ENCODE data around the gene ADGRG4. TPM values are rescaled to one million over a fixed set of nuclear protein-coding genes. Genes with fewer than 3 reads are reported as not detected.
A peak's percentile ranks its signal among the peaks of the same experiment; 100 is the strongest.

Gene ADGRG4
- total and polyA plus RNA-seq, 11 donors = 0.04 to 0.07 TPM; not detected in 9

DNA sequence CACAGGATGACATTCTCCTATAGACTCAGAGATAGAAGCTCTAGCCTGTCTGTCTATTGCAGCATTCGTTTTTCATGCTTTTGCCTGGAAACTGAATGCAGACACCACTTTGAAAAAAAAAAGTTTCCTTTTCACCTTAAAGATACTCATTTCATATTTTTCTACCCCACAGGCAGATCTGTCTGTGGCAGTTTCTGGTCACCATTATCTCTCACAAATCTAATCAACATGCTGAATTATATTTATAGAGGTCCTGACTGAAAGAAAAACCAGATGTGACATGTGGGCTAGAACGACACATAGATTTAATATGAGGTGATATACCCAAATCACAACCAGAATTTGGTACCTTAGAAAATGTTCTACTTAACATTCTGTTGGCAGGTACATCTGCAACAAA lies 28.2 kb downstream of the ADGRG4 start:
- ATAC-seq (no peak), DNase-seq (no peak)
- intact Hi-C loops (cut with DNase I) = no loop called here
- no peaks in the 10 kb centered on the region for H3K4me1 ChIP-seq
- no peaks in the 10 kb centered on the region for H3K9me3 ChIP-seq
- TF ChIP-seq CTCF (IDR thresholded peaks at IDR 0.05) (no peak), POLR2A (IDR thresholded peaks at IDR 0.05) (no peak)
- no peak overlapping the region for H3K4me3 ChIP-seq
- 43 to 56% (median 52%) methylated on average over 2 of the region's 2 CpGs for WGBS, 4 donors
- H3K27me3 ChIP-seq = no peaks in the 10 kb centered on the region
- no peak overlapping the region for H3K27ac ChIP-seq
- no peaks in the 10 kb centered on the region for H3K36me3 ChIP-seq

GRCh38 chrX:136336623-136337022 lies 35.9 kb downstream of the ADGRG4 start:
- TF ChIP-seq CTCF (IDR thresholded peaks at IDR 0.05) (peak in 3 of 12 donors; percentile 38 to 59 (median 38)), POLR2A (IDR thresholded peaks at IDR 0.05) (no peak)
- WGBS, 4 donors = 82 to 92% (median 88%) methylated on average over 1 of the region's 1 CpG
- Histone ChIP-seq H3K4me3 (no peak overlapping the region), H3K36me3 (no peaks in the 10 kb centered on the region), H3K27me3 (peaks cover 0 to 8% (median 0%) of the 10 kb centered on the region in 9 donors), H3K9me3 (peaks cover 0 to 5% (median 0%) of the 10 kb centered on the region in 12 donors), H3K27ac (no peak overlapping the region), H3K4me1 (no peaks in the 10 kb centered on the region)
- intact Hi-C loops (cut with DNase I) = no loop called here
- DNase-seq (no peak), ATAC-seq (no peak)

DNA sequence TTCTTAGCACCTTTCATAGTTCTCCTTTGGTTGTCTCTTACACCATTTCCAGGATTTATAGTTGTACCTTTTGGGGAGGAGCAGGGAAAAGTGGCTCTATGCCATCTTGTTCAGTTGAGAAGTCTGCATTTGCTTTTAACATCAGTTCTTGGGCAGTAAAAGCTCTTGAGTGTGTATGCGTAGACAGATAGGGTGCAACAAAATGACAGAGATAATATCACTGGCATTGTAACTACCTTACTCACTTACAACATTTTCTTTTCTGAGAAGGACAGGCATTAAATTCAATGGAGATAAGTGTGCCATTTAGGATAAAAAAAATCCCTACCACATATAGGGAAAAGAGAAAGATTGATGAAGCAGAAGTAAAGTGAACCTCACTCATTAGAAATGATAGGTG lies 38.9 kb downstream of the ADGRG4 start:
- no peak for TF ChIP-seq CTCF (IDR thresholded peaks at IDR 0.05)
- TF ChIP-seq POLR2A (IDR thresholded peaks at IDR 0.05) = no peak
- intact Hi-C loops (cut with DNase I) = no loop called here
- peaks cover 0 to 15% (median 0%) of the 10 kb centered on the region in 9 donors for H3K27me3 ChIP-seq
- no peak overlapping the region for H3K4me3 ChIP-seq
- no peak for DNase-seq
- WGBS, 4 donors = 75 to 87% (median 82%) methylated on average over 1 of the region's 1 CpG
- H3K27ac ChIP-seq = no peak overlapping the region
- no peaks in the 10 kb centered on the region for H3K4me1 ChIP-seq
- peaks cover 0 to 5% (median 0%) of the 10 kb centered on the region in 12 donors for H3K9me3 ChIP-seq
- H3K36me3 ChIP-seq = no peaks in the 10 kb centered on the region
- ATAC-seq = no peak

- TF ChIP-seq CTCF (IDR thresholded peaks at IDR 0.05) = no peak
- TF ChIP-seq POLR2A (IDR thresholded peaks at IDR 0.05) = no peak
- H3K4me3 ChIP-seq = no peak overlapping the region
- intact Hi-C loops (cut with DNase I) = no loop called here
- peaks cover 0 to 4% (median 0%) of the 10 kb centered on the region in 12 donors for H3K9me3 ChIP-seq
- peaks cover 0 to 19% (median 0%) of the 10 kb centered on the region in 9 donors for H3K27me3 ChIP-seq
- ATAC-seq (no peak), DNase-seq (no peak)
- H3K36me3 ChIP-seq = no peaks in the 10 kb centered on the region
- H3K4me1 ChIP-seq = no peaks in the 10 kb centered on the region
- no peak overlapping the region for H3K27ac ChIP-seq
These were observed 43.6 kb downstream of the ADGRG4 start for GRCh38 chrX:136344320-136344719.

All from heart left ventricle (tissue), 16 donors.